GM18951 (cell line): ENCODE results near the gene TVP23C.
"Not testable (repeated sequence)": the region's sequence is repeated elsewhere in the genome, so short reads cannot be mapped to it uniquely, and the experiment has no call there.

Source experiments
- POLR2A ChIP-seq: IDR thresholded peaks from 4 replicates; pipeline ENCODE4 v1.6.1; 2011; ENCODE audit warnings: mild to moderate bottlenecking; ENCODE audit not compliant: insufficient read length, insufficient read depth; ENCODE audit errors: extremely low read depth
- in situ Hi-C: fragments of 300-500 bp; cut with MboI; formaldehyde crosslinking; loops from one replicate; pipeline ENCODE4 v1.12.0; 2022; ENCODE audit warnings: low sequenced_read_pairs, mixed read lengths, inconsistent platforms; ENCODE audit not compliant: unreplicated experiment

Gene TVP23C

DNA sequence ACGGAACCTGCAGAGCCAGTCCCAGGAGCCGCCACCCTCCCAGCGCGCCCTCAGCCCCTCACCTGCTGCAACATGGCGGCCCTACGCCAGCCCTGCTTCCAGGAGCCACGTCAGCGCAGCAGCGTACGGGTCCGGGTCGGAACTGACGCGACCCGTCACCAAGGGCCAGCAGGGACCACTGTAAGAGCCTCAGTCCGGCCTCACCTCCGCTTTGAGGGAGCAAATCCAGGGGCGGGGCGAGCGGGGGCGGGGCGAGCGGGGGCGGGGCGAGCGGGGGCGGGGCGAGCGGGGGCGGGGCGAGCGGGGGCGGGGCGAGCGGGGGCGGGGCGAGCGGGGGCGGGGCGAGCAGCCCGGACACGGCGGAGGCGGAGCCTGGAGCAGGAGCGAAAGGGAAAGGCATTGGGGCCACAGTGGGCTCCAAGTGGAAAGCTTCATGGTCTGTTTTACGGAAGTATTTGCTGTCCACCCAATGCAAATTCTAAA, at the start of gene TVP23C:
TSS of gene TVP23C (minus strand) at position 109 of the 483 bp plus-strand sequence. CDS start at position 74, 35 bp downstream.
- TF ChIP-seq POLR2A: peak; percentile 34
- in situ Hi-C loops: not testable (repeated sequence)

DNA sequence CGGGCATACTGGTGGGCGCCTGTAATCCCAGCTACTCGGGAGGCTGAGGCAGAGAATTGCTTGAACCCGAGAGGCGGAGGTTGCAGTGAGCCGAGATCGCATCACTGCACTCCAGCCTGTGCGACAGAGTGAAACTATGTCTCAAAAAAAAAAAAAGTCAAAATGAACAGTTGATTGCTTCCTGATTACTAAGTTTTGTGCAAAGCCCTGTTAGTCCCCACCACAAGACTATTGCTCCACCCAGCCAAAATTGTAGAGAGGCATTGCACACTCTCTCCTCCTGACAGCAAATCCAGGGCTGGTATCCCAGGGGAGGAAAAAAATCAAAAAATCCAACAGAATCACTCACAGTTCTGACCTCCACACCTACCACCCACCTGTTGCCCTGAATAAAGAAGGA, 29.7 kb upstream of the TVP23C start:
- in situ Hi-C loops: not testable (repeated sequence)

DNA sequence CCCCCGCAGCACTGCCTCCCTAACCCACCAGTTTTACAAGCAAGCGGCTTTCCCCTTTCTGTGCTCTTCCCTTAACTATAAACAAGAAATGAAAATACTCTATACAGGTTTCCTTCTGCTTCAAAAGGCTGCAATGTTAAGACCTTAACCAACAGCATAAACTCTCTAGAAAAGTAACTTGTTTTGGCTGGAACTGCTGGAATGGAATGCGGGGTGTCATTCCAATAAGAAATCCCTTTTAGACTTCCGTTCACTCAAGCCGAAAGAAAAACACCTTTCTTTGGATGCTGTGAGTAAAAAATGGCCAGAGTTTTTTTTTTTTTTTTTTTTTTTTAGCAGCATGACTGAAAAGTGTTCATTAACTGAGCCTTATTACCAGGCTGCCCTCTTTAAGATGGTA, 28.7 kb upstream of the TVP23C start:
- in situ Hi-C loops: not testable (repeated sequence)

DNA sequence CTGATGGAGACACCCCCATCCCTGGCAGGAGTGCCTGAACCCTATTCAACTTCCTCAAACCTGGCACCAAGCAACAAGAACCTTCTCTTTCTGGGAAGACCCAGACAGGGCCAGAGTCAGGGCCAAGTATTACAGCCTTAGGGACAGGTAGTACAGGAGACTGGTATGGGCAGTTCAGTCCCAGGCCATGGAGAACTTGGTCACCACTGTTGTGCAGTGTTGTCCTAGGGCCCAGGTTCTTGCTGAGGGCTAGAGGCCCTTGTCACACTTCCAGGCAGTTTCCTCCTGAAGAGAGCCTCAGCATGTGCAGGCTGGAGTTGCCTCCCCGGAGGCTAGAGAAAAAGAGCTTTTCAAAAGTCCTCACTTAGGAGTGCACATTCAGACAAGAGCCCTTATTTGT, 27.6 kb upstream of the TVP23C start:
- in situ Hi-C loops: not testable (repeated sequence)

DNA sequence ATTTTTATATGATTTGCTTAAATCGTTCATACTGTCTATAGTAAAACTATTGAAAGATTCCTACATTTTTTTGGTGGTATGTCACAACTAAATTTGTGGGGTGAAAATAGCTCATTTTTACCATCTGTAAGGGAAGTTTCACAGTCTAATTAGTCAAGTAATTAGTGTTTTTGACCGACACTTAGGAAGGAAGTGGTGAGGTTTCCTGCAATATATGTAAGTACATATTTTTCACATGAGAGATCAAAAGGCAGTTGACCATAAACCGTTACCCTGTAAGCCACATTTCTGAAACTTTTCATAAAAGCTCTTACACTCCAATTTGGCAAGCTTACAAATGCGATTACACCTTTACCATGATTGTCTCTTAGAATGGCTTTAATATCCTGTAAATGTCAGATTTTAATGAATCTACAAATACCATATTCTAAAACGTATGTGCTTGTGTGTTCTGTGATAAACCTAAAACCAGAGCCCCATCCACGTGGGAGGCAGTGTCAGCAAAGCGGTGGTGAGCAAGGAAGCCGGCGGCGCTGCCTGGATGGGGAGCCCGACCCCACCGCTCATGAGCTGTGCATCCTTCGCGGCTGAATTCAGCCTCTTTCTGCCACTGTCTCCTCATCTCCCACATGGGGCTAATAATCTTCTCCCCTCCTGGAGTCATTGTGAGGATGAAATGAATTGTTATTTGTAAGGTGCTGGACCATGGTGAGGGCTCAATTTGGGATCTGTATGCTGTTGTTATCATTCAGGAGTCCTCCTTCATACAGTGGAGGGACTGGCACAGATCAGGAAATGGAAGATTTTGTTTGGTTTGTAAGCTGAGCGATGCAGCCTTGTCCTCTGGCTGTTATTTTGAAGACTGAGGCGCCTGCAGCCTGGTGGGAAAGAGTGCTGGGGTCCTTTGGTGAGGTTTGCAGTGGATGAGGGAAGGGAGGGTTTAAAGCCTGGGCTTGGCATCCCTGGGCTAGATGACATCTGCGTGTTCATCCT, 26.6 kb upstream of the TVP23C start:
- in situ Hi-C loops: loop anchor here (10.0 kb wide), 1 partner anchor 1405 kb away; no protein-coding TSS in a partner anchor

DNA sequence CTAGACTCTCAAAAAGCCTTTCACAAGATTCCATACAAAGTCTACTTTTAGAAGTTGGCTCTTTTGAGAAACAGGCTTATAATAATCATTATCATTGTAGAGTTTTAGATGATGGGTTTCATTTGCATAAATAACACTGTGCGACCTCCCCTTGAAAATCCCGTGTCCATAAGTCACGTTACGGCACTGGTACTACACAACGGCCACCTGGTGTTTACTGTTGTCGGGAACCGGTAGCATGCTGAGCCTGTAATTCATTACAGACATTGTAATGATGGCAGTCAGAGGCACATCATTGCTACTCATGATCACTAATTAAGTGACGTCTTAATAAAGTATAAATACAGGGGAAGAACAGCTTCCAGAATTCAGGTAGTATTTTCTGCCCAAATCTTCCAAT, 24.7 kb upstream of the TVP23C start:
- in situ Hi-C loops: loop anchor here (10.0 kb wide), 1 partner anchor 1403 kb away; no protein-coding TSS in a partner anchor

DNA sequence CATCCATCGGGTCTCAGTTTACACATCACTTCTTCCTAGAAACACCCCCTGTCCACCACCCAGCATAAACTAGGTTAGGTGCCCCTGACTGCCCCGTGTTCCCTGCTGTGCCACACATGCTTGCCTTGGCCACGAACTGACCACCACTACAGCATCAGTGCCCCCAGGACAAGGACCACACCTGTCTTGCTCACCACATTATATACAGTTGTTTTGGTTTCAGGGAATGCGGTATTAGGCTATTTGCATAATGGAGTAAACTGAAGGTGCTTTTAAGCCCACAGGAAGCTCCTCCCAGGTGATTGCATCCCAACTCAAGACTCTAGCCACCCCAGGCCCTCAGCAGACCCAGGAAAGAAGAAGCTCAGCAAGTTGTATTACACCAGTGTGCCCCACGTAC, 20.0 kb upstream of the TVP23C start:
- in situ Hi-C loops: loop anchor here (10.0 kb wide), 1 partner anchor 1399 kb away; no protein-coding TSS in a partner anchor

DNA sequence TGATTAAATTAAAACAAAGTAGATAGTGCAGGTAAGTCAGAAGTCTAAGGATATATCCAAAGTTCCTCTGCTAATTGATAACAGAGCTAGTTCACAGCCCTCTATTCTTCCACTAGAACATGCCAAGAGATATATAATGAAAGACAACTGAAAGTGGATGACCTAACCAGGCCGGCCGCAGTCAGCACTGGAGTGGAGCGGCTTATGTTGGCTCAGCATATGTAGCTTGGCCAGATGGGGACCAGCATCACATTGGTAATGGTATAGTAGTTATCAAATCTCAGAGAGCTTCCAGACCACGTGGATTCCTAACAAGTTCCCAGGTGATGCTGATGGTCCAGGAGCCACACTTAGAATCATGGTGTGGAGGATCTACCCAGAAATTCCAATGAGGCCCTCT, 18.2 kb upstream of the TVP23C start:
- in situ Hi-C loops: loop anchor here (10.0 kb wide), 1 partner anchor 1397 kb away; no protein-coding TSS in a partner anchor

DNA sequence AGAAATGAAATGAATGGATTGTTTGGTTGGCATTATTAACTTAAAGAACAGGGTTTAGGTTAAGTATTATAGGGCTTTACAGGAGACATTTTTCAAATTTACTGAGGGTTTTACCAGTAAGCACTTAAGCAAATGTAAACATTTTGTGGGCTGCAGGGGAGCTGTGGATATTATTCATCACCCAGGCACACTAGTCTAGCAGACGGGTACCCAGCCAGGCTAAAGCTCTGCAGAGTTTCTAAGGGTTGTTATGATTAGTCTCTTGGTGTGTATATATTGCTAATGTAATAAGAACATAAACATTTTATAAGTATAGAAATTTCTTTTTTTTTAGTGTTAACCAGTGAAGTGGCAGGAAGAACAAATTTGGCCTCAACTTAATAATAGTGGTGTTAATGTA, 13.6 kb upstream of the TVP23C start:
- in situ Hi-C loops: not testable (repeated sequence)

DNA sequence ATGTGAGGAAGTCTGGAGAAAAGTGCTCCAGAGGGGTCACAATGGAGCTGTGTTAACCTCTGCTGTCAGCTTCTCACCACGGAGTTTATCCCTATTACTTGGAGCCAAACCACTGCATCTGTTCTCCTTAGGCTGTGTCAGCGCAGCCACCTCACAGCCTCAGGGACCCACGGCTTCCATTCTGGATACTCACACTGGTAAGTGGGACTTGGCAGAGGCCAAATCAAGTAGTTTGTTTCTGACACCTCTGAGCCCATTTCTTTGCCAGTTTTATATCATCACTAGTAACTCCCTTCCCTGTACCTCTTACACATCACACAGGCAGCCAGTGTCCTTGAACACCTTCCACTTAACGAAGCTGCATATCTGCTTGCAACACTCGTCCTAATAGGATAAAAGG, 11.4 kb upstream of the TVP23C start:
- in situ Hi-C loops: not testable (repeated sequence)

DNA sequence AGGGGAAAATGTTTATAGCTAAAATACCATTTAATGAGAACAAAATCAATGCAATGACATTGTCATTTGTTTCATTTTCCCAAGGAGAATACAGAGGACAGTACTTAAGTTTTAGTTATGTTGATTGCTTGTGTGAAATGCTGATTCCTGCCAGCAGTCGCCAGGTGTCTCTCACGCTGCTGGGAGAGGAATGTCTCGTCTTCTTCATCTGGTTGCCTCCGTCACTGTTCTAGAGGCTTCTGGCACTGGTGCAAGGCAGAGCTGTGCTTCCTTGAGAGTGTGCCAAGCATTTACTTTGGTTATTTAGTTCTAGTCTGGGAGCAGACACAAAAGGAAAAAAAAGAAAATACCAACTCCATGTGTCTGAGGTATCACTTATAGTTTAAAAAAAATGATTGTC, 10.6 kb upstream of the TVP23C start:
- in situ Hi-C loops: not testable (repeated sequence)

DNA sequence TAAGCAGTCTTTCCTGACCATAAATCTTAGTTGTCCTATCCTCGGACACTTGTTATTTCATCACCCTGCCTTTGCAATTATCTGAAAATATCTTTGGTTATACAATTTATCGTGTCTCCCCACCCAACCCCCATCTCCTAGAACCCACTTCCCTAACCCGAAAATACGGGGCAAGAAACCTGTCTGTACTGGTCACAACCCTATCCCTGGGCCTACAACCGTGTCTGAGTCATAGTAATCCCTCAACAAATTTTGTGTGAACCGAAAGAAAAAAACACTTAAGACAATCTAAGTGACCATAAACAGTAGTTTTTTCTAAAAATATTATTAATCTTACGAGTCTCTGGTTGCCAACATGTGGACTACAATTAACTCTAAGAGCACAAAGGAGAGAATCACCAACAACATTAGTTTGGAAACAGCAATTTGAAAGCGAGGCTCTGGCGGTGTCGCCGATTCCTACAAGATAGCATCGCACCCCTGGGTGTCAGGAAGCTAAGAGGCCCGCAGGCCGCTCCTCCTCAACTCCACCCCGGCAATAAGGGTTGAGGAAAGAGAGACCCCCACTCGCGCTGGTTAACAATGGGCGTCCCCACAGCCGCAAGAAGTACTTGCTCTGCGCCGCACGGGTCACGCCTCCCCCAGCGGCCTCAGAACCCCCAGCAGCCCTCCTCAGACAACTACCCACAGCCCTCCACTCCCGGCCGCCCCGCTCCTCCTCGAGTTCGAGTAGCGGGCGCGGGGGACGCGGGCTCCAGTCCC, 489 bp downstream of the TVP23C start:
- in situ Hi-C loops: not testable (repeated sequence)

DNA sequence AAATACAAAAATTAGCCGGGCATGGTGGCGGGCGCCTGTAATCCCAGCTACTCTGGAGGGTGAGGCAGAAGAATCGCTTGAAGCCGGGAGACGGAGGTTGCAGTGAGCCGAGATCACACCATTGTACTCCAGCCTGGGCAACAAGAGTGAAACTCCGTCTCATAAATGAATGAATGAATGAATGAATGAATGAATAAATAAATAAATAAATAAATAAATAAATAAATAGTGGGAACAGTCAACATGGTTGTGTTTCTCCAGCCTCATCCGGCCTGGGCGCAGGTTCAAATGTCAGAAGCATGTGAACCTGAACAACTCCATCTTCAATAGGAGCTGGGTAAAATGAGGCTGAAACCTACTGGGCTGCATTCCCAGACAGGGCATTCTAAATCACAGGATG, 1.8 kb downstream of the TVP23C start:
- in situ Hi-C loops: not testable (repeated sequence)

DNA sequence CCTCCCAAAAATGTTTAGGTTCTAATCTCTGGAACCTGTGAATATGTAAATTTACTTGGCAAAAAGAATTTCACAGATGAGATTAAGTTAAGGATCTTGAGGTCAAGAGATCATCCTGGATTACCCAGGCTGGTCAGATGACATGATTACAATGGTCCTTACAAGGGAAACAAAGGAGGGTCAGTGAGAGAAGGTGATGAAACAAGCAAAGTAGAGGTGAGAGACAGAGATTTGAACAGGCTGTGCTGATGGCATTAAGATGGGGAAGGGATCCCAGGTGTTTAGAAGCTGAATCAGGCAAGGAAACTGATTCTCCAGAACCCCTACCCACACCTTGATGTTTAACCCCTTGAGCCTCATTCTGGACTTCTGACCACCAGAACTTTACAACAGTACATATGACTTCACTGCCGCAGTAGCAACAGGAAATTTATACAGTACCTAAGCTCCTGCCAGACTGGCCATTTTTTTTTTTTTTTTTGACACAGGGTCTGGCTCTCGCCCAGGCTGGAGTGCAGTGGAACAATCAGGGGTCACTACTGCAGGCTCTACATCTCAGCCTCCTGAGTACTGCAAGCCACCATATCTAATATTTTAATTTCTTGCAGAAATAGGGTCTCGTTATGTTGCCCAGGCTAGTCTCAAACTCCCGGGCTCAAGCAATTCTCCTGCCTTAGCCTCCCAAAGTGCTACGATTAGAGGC, 4.7 kb downstream of the TVP23C start:
- in situ Hi-C loops: not testable (repeated sequence)

DNA sequence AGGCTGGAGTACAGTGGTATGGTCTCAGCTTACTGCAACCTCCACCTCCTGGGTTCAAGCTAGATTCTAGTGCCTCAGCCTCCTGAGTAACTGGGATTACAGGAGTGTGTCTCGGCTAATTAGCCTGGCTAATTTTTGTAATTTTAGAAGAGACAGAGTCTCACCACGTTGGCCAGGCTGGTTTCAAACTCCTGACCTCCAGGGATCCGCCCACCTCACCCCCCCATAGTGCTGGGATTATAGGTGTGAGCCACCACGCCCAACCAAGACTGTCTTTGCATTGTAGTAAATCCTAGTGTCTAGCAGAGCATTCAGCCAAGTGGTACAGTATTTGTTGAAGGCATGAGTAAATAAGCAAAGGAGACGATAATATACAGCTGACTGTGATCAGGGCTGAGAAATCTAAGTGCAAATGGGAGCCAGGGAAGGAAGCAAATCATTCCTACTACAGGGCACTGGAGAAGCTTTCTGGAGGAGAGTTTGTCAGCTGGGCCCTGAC, 5.9 kb downstream of the TVP23C start:
- in situ Hi-C loops: not testable (repeated sequence)

DNA sequence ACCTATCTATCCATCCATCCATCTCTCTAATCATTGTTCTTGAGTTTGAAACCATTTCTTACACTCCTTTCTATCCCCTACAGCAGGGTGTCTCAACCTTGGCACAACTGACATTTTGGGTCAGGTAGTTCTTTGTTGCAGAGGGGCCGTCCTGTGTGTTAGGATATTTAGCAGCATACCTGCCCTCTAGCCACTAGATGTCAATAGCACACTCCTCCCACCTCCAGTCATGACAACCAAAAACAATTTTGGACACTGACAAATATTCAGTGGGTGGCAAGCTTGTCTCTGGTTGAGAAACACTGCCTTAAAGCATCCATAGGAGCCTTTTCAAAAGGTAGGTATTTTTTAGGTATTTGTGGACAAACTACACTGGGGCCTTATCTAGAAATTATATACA, 10.4 kb downstream of the TVP23C start:
- in situ Hi-C loops: not testable (repeated sequence)

DNA sequence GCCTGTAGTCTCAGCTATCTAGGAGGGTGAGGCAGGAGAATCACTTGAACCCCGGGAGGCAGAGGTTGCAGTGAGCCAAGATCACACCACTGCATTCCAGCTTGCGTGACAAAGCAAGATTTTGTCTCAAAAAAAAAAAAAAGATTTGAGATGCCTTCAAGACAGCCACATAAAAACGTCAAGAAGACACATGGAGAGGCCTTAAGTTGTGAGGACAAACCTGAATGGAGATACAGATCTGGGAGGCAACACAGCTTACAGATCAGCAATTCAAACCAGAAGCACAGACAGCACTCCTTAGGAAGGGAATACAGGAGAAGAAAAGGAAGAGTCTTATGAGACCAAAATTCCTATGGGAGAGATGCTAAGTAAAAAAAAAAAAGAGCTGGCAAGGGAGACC, 13.7 kb downstream of the TVP23C start:
- in situ Hi-C loops: not testable (repeated sequence)

DNA sequence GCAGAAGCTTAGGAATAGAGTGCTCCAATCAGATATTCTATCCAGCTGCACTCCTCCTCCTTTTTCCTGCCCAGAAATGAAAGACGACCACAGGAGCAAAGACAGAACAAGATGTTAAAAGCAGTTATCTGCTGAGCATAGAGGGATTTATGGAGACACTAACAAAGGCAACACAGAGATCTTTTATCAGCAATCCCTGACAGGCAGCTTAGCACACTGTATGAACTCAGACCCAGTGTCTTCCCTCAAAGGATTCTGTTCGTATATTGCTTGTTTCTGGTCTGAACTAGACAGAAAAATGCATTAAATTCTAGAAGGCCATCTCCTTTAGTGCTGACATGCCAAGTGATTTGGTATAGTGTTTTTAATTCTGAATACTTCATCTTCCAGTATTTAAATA, 16.7 kb downstream of the TVP23C start:
- in situ Hi-C loops: not testable (repeated sequence)
